ENCODE results near the gene LRRC9.

DNA sequence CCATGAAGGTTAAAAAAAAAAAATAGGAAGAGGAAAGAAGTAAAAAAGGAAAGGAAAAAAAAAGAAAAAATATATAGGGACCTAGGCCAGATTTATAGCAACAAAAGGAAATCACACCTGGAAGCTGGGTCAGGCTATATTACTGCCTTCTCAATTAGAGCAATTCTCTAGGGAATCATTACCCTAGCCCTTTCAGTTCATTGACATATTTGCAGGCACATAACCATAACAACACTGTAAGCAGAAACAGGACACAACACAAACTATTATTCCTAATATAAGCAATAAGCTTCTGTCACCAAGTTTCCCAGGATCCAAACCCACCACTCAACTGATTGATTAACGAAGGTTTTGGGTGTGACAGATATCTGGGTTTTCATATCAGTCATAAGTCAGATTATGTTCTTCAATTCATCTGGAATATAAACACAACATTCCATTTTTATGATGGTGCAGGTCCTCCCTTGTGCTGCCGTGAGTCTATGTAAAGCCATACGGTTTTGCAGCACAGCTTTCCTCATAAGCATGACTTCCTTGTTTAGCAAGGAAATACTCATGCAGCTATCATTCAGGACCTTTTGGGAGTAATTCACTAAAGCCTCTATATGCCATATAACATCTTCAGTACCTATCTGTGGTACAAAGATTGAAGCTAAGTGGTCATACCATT is 176.0 kb downstream of the LRRC9 start:
- TF ChIP-seq CTCF (IDR thresholded peaks at IDR 0.05; ENCODE audit: low read depth, low read length) (no peak), POLR2A (IDR thresholded peaks at IDR 0.05; ENCODE audit: extremely low read depth, insufficient read length) (no peak)

Measured in NB4 (cell line).